CD14-positive monocyte (primary cell): ENCODE data around the gene RFX2. TPM values are rescaled to one million over a fixed set of nuclear protein-coding genes. Genes with fewer than 3 reads are reported as not detected.

Source experiments
- DNase-seq, 3 donors: peaks; one replicate each; pipeline ENCODE4 v3.0.0-alpha.2; 2011 to 2022
- H2AFZ ChIP-seq: 2 replicates; pipeline ENCODE4 v1.6.0; 2012; ENCODE audit warnings: mild to moderate bottlenecking, low read depth, low read length, inconsistent platforms; ENCODE audit not compliant: insufficient read depth, poor library complexity, severe bottlenecking
- H3K27ac ChIP-seq, 2 donors: 1 replicate in 1 of 2; 2 replicates in 1 of 2; pipeline ENCODE4 v1.5.1; 2012 to 2013; ENCODE audit warnings: low read length in 2 of 2, control low read depth in 1 of 2, inconsistent platforms in 1 of 2, low read depth in 1 of 2, mild to moderate bottlenecking in 1 of 2
- H3K27me3 ChIP-seq, 2 donors: one replicate each; pipeline versions ENCODE4 v1.6.0 to v1.6.1; 2011 to 2013; ENCODE audit warnings: low read length in 2 of 2; ENCODE audit not compliant: control insufficient read depth in 2 of 2, insufficient read depth in 2 of 2
- H3K36me3 ChIP-seq, 2 donors: replicated peaks in 1 of 2; 1 replicate in 1 of 2; 2 replicates in 1 of 2; pipeline versions ENCODE4 v1.5.1 to v1.6.1; 2012 to 2013; ENCODE audit warnings: low read length in 2 of 2, control low read depth in 1 of 2, inconsistent platforms in 1 of 2, mild to moderate bottlenecking in 1 of 2; ENCODE audit not compliant: insufficient read depth in 2 of 2, control insufficient read depth in 1 of 2
- H3K4me1 ChIP-seq, 2 donors: 1 replicate in 1 of 2; 2 replicates in 1 of 2; pipeline versions ENCODE4 v1.5.1 to v1.6.1; 2012 to 2013; ENCODE audit warnings: low read length in 2 of 2, control low read depth in 1 of 2, inconsistent platforms in 1 of 2, mild to moderate bottlenecking in 1 of 2, moderate library complexity in 1 of 2; ENCODE audit not compliant: insufficient read depth in 2 of 2, control insufficient read depth in 1 of 2
- H3K4me2 ChIP-seq: replicated peaks from 2 replicates; pipeline ENCODE3; 2012; ENCODE audit warnings: low read length, moderate library complexity, mild to moderate bottlenecking; ENCODE audit not compliant: poor library complexity, severe bottlenecking; ENCODE audit errors: extremely low read depth
- H3K4me3 ChIP-seq, 3 experiments: fragments of 200-600 bp in 1 of 3; sonication (generic) in 1 of 3; replicated peaks in 1 of 3; 1 replicate in 2 of 3; 2 replicates in 1 of 3; pipeline ENCODE4 v1.5.1; 2011 to 2013; ENCODE audit warnings: low read length in 3 of 3, mild to moderate bottlenecking in 3 of 3, control low read depth in 2 of 3, low read depth in 2 of 3, inconsistent platforms in 1 of 3, moderate library complexity in 1 of 3
- H3K79me2 ChIP-seq: 2 replicates; pipeline ENCODE4 v1.6.0; 2012; ENCODE audit warnings: mild to moderate bottlenecking, control low read depth, inconsistent platforms, low read length, moderate library complexity; ENCODE audit not compliant: insufficient read depth
- H3K9ac ChIP-seq: 2 replicates; pipeline ENCODE4 v1.6.0; 2017; ENCODE audit warnings: low read length, mild to moderate bottlenecking; ENCODE audit not compliant: insufficient read depth, poor library complexity, severe bottlenecking
- H3K9me3 ChIP-seq, 2 donors: replicated peaks in 1 of 2; 1 replicate in 1 of 2; 2 replicates in 1 of 2; pipeline versions ENCODE4 v1.5.1 to v1.6.1; 2012 to 2013; ENCODE audit warnings: low read length in 2 of 2, control low read depth in 1 of 2; ENCODE audit not compliant: control insufficient read depth in 1 of 2, insufficient read depth in 1 of 2
- H4K20me1 ChIP-seq: 2 replicates; pipeline ENCODE4 v1.6.0; 2012; ENCODE audit warnings: mild to moderate bottlenecking, low read length, control low read depth, moderate library complexity; ENCODE audit not compliant: insufficient read depth
- H3K27ac Mint-ChIP-seq, 7 donors: one replicate each; pipeline ENCODE4 v1.8.0; 2020; ENCODE audit warnings: mild to moderate bottlenecking in 7 of 7, mixed read lengths in 7 of 7, moderate library complexity in 6 of 7, inconsistent platforms in 2 of 7
- H3K27me3 Mint-ChIP-seq, 3 donors: one replicate each; pipeline ENCODE4 v1.8.0; 2021 to 2022; ENCODE audit warnings: low read depth in 3 of 3, mild to moderate bottlenecking in 3 of 3, mixed read lengths in 3 of 3, moderate library complexity in 3 of 3, inconsistent platforms in 1 of 3
- H3K36me3 Mint-ChIP-seq, 2 donors: one replicate each; pipeline ENCODE4 v1.8.0; 2020; ENCODE audit warnings: mixed read lengths in 2 of 2, inconsistent platforms in 1 of 2, mild to moderate bottlenecking in 1 of 2
- H3K4me1 Mint-ChIP-seq: one replicate; pipeline ENCODE4 v1.8.0; 2020; ENCODE audit warnings: mild to moderate bottlenecking, mixed read lengths
- H3K4me3 Mint-ChIP-seq, 2 donors: one replicate each; pipeline ENCODE4 v1.8.0; 2020; ENCODE audit warnings: mild to moderate bottlenecking in 2 of 2, mixed read lengths in 2 of 2, moderate library complexity in 1 of 2
- H3K9me3 Mint-ChIP-seq, 7 donors: one replicate each; pipeline ENCODE4 v1.8.0; 2020 to 2022; ENCODE audit warnings: mixed read lengths in 7 of 7, mild to moderate bottlenecking in 6 of 7, moderate library complexity in 6 of 7, inconsistent platforms in 2 of 7
- CTCF ChIP-seq: fragments of 200-600 bp; IDR thresholded peaks from one replicate; pipeline ENCODE4 v1.8.0; 2022; ENCODE audit warnings: antibody characterized with exemption, mild to moderate bottlenecking
- WGBS: methylation state at CpG from one replicate; pipeline ENCODE4 v1.1.5; 2013; ENCODE audit warnings: missing lambda C conversion rate; ENCODE audit not compliant: insufficient coverage; 5-methylcytosine and 5-hydroxymethylcytosine counted together
- intact Hi-C, 2 donors: fragments of 100-400 bp; cut with micrococcal nuclease; formaldehyde crosslinking; loops; one replicate each; pipeline versions ENCODE4 v1.15.0 to v1.15.1; 2023
- polyA plus RNA-seq, 3 donors: library from polyadenylated mRNA; depleted of rRNA in 1 of 3; unstranded in 2 of 3; stranded (reverse) in 1 of 3; fragments of 300-500 nt in 2 of 3; fragments of >200 nt in 1 of 3; fragmentation: Illumina TruSeq in 2 of 3; gene quantifications; 1 replicate in 2 of 3; 2 replicates in 1 of 3; pipeline ENCODE4 v1.2.3, GENCODE V29; 2012 to 2021

RFX2 gene
- polyA plus RNA-seq, 3 donors, result 5.7 to 12.9 (median 8.7) TPM

GRCh38 chr19:6088602-6089049, 21.7 kb downstream of the RFX2 start:
- peaks cover 0 to 7% (median 1%) of the 10 kb centered on the region in 3 donors for H3K27me3 Mint-ChIP-seq
- Histone ChIP-seq H3K4me3 (peak overlapping the region in 1 of 3 experiments; percentile 18), H3K27me3 (no peaks in the 10 kb centered on the region), H4K20me1 (no peaks in the 10 kb centered on the region), H3K79me2 (peaks cover 17% of the 10 kb centered on the region), H3K36me3 (no peaks in the 10 kb centered on the region), H2AFZ (no peak overlapping the region), H3K4me2 (peak overlapping the region; percentile 60), H3K27ac (peak overlapping the region; percentile 89), H3K9ac (peak overlapping the region; percentile 60), H3K4me1 (peaks cover 32 to 40% of the 10 kb centered on the region in 2 donors), H3K9me3 (no peaks in the 10 kb centered on the region)
- peaks cover 3 to 10% of the 10 kb centered on the region in 2 donors for H3K36me3 Mint-ChIP-seq
- WGBS, result no CpG with 5 or more reads among the region's 3 CpGs
- H3K4me3 Mint-ChIP-seq, result peak overlapping the region in 1 of 2 donors; percentile 67
- H3K4me1 Mint-ChIP-seq, result peaks cover 48% of the 10 kb centered on the region
- no peaks in the 10 kb centered on the region for H3K9me3 Mint-ChIP-seq
- H3K27ac Mint-ChIP-seq, result peak overlapping the region; percentile 89 to 99 (median 96)
- DNase-seq, result peak in 2 of 3 donors; percentile 40 to 54
- intact Hi-C loops, result loop anchor here in 1 of 2 donors (5.0 kb wide), 1 partner anchor 34 kb away; no protein-coding TSS in a partner anchor
- TF ChIP-seq CTCF, result no peak

- peak in 1 of 3 donors; percentile 25 for DNase-seq
- Histone ChIP-seq H3K36me3 (no peaks in the 10 kb centered on the region), H3K27ac (peak overlapping the region; percentile 89), H4K20me1 (no peaks in the 10 kb centered on the region), H3K4me3 (peak overlapping the region in 1 of 3 experiments; percentile 44), H3K27me3 (no peaks in the 10 kb centered on the region), H3K9ac (peak overlapping the region; percentile 52), H3K79me2 (peaks cover 17% of the 10 kb centered on the region), H3K4me2 (peak overlapping the region; percentile 60), H3K9me3 (no peaks in the 10 kb centered on the region), H2AFZ (peak overlapping the region; percentile 66), H3K4me1 (peaks cover 28 to 33% of the 10 kb centered on the region in 2 donors)
- intact Hi-C loops, result loop anchor here (1.0 to 5.0 kb wide), 2 partner anchors 20 to 35 kb away; no protein-coding TSS in a partner anchor
- Mint-ChIP-seq H3K27me3 (peaks cover 0 to 3% (median 1%) of the 10 kb centered on the region in 3 donors), H3K36me3 (peaks cover 0 to 10% of the 10 kb centered on the region in 2 donors), H3K4me1 (peaks cover 39% of the 10 kb centered on the region), H3K27ac (peak overlapping the region; percentile 89 to 99 (median 95)), H3K4me3 (peak overlapping the region; percentile 56 to 81), H3K9me3 (peaks cover 0 to under 1% (median 0%) of the 10 kb centered on the region in 7 donors)
- TF ChIP-seq CTCF, result no peak
- WGBS, result 7% methylated on average over 7 of the region's 9 CpGs
Observed at GRCh38 chr19:6087074-6087571, 23.2 kb downstream of the RFX2 start.
